Lower leg skin (tissue), 3 donors: Measurements from ENCODE around the gene MSH2.
"Not testable (repeated sequence)": the region's sequence is repeated elsewhere in the genome, so short reads cannot be mapped to it uniquely, and the experiment has no call there.

Experiments
- POLR2A ChIP-seq, 2 donors: fragments of 450-650 bp; IDR thresholded peaks; one replicate each; pipeline ENCODE4 v1.6.1; 2016 to 2017; ENCODE audit warnings: antibody characterized with exemption in 2 of 2, mild to moderate bottlenecking in 1 of 2, moderate library complexity in 1 of 2
- TF ChIP-seq, protein P1 (sequence below), 3 donors: fragments of 450-650 bp; IDR thresholded peaks; one replicate each; pipeline ENCODE4 v1.5.1; 2016; ENCODE audit warnings: antibody characterized with exemption in 3 of 3, mild to moderate bottlenecking in 3 of 3, moderate library complexity in 2 of 3

DNA sequence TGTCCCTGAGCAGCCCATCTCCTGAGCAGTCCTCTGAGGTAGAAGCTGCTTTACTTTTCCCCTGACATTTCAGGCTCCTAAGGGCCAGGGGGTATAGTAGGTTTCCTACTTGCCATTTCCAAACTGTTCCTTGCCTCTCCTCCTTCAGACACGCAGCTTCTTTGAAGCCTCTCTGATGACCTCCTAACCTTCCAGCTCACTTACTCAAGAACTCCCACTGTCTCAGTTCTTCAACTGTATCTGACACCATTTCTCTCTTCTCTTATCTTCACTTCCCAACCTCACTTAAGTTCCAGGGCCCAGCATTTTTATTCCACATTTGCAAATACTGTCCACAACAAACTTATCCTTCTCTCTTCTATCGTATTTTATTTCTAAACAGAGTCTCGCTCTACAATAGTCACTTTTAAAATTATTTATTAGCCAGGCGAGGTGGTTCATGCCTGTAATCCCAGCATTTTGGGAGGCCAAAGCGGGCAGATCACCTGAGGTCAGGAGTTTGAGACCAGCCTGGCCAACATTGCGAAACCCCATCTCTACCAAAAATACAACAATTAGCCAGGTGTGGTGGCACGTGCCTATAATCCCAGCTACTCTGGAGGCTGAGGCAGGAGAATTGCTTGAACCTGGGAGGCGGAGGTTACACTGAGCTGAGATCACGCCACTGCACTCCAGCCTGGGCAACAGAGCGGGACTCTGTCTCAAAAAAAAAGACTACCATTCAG is 41.3 kb upstream of the MSH2 start:
- TF ChIP-seq, protein P1, sequence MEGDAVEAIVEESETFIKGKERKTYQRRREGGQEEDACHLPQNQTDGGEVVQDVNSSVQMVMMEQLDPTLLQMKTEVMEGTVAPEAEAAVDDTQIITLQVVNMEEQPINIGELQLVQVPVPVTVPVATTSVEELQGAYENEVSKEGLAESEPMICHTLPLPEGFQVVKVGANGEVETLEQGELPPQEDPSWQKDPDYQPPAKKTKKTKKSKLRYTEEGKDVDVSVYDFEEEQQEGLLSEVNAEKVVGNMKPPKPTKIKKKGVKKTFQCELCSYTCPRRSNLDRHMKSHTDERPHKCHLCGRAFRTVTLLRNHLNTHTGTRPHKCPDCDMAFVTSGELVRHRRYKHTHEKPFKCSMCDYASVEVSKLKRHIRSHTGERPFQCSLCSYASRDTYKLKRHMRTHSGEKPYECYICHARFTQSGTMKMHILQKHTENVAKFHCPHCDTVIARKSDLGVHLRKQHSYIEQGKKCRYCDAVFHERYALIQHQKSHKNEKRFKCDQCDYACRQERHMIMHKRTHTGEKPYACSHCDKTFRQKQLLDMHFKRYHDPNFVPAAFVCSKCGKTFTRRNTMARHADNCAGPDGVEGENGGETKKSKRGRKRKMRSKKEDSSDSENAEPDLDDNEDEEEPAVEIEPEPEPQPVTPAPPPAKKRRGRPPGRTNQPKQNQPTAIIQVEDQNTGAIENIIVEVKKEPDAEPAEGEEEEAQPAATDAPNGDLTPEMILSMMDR (IDR thresholded peaks at IDR 0.05) = not testable (repeated sequence)
- not testable (repeated sequence) for TF ChIP-seq POLR2A (IDR thresholded peaks at IDR 0.05)
